ENCODE results near the gene ATXN2. TPM values are rescaled to one million over a fixed set of nuclear protein-coding genes. Genes with fewer than 3 reads are reported as not detected.

The ATXN2 gene
- total and polyA plus RNA-seq, 3 donors from 2014 or later, result 61.4 to 165 (median 145) TPM

- Histone ChIP-seq H3K36me3 (ENCODE audit: low read depth, missing control alignments) (no peaks in the 10 kb centered on the region), H3K4me1 (peaks cover 19% of the 10 kb centered on the region), H3K27ac (no peak overlapping the region), H3K4me3 (no peak overlapping the region), H3K9me3 (no peaks in the 10 kb centered on the region), H3K27me3 (no peaks in the 10 kb centered on the region)
- WGBS, 2 donors, result 78% methylated on average over 7 of the region's 7 CpGs; no CpG with 5 or more reads in 1 of the 2 donors
- TF ChIP-seq POLR2A (IDR thresholded peaks at IDR 0.05) (no peak), CTCF (IDR thresholded peaks at IDR 0.05) (no peak)
- intact Hi-C loops (cut with DNase I; ENCODE audit: low total_unique reads), result no loop called here
- no peak for DNase-seq
Measured at GRCh38 chr12:111436266-111436665, 162.8 kb downstream of the ATXN2 start.

GRCh38 chr12:111435661-111436201 is 163.4 kb downstream of the ATXN2 start:
- TF ChIP-seq POLR2A (IDR thresholded peaks at IDR 0.05) (no peak), CTCF (IDR thresholded peaks at IDR 0.05) (no peak)
- Histone ChIP-seq H3K36me3 (ENCODE audit: low read depth, missing control alignments) (no peaks in the 10 kb centered on the region), H3K9me3 (no peaks in the 10 kb centered on the region), H3K4me1 (peaks cover 19% of the 10 kb centered on the region), H3K27me3 (no peaks in the 10 kb centered on the region), H3K4me3 (no peak overlapping the region), H3K27ac (no peak overlapping the region)
- DNase-seq, result no peak
- 85 to 86% methylated on average over 9 to 16 of the region's 16 CpGs for WGBS, 2 donors
- intact Hi-C loops (cut with DNase I; ENCODE audit: low total_unique reads), result no loop called here

- Histone ChIP-seq H3K4me3 (no peak overlapping the region), H3K27ac (peak overlapping the region; percentile 55 to 65), H3K4me1 (peaks cover 19% of the 10 kb centered on the region), H3K36me3 (ENCODE audit: low read depth, missing control alignments) (no peaks in the 10 kb centered on the region), H3K27me3 (no peaks in the 10 kb centered on the region), H3K9me3 (no peaks in the 10 kb centered on the region)
- intact Hi-C loops (cut with DNase I; ENCODE audit: low total_unique reads), result no loop called here
- TF ChIP-seq CTCF (IDR thresholded peaks at IDR 0.05), result no peak
- TF ChIP-seq POLR2A (IDR thresholded peaks at IDR 0.05), result no peak
- peak; percentile 65 for DNase-seq
- 18 to 24% methylated on average over 12 to 18 of the region's 18 CpGs for WGBS, 2 donors
Measured at GRCh38 chr12:111434680-111435338, 164.3 kb downstream of the ATXN2 start.

GRCh38 chr12:111434049-111434448 is 165.1 kb downstream of the ATXN2 start:
- peaks cover 15% of the 10 kb centered on the region for H3K4me1 ChIP-seq
- H3K36me3 ChIP-seq (ENCODE audit: low read depth, missing control alignments), result no peaks in the 10 kb centered on the region
- H3K4me3 ChIP-seq, result no peak overlapping the region
- no peaks in the 10 kb centered on the region for H3K9me3 ChIP-seq
- no peak for DNase-seq
- intact Hi-C loops (cut with DNase I; ENCODE audit: low total_unique reads), result no loop called here
- WGBS, 2 donors, result 34 to 35% methylated on average over 3 of the region's 3 CpGs
- no peaks in the 10 kb centered on the region for H3K27me3 ChIP-seq
- peak overlapping the region in 1 of 2 donors; percentile 65 for H3K27ac ChIP-seq
- TF ChIP-seq CTCF (IDR thresholded peaks at IDR 0.05), result no peak

GRCh38 chr12:111431772-111432171 is 167.3 kb downstream of the ATXN2 start:
- Histone ChIP-seq H3K4me1 (peaks cover 15% of the 10 kb centered on the region), H3K27me3 (no peaks in the 10 kb centered on the region), H3K27ac (no peak overlapping the region), H3K9me3 (no peaks in the 10 kb centered on the region), H3K4me3 (no peak overlapping the region), H3K36me3 (ENCODE audit: low read depth, missing control alignments) (no peaks in the 10 kb centered on the region)
- intact Hi-C loops (cut with DNase I; ENCODE audit: low total_unique reads), result no loop called here
- 94 to 97% methylated on average over 6 of the region's 6 CpGs for WGBS, 2 donors
- no peak for TF ChIP-seq CTCF (IDR thresholded peaks at IDR 0.05)
- no peak for DNase-seq
